Measurements from ENCODE around the gene PAN2. TPM values are rescaled to one million over a fixed set of nuclear protein-coding genes. Genes with fewer than 3 reads are reported as not detected.

Gene PAN2
- total RNA-seq, 4 donors from 2014 or later: 14.1 to 34.5 (median 24.4) TPM

DNA sequence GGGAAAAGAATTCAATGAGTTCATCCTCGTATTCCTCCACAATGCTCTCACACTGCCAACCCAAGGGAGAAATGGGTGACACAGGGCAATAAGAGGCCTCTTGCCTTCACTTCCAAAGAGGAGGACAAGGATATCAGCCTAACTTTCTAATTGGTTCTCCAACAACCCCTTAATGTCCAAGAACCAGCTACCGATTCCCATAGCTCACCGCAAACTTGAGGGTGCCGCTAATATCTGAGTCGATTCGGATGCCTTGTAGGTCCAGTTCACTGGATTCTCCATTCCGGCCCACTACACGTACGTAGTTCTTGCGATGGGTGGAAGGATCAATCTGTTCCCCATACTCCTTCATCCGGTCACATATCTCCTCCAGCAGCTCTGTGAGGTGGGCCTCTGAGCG is 22.8 kb downstream of the PAN2 start:
- no peak for TF ChIP-seq POLR2A (IDR thresholded peaks at IDR 0.05; ENCODE audit: low read depth)
- TF ChIP-seq, protein P1, sequence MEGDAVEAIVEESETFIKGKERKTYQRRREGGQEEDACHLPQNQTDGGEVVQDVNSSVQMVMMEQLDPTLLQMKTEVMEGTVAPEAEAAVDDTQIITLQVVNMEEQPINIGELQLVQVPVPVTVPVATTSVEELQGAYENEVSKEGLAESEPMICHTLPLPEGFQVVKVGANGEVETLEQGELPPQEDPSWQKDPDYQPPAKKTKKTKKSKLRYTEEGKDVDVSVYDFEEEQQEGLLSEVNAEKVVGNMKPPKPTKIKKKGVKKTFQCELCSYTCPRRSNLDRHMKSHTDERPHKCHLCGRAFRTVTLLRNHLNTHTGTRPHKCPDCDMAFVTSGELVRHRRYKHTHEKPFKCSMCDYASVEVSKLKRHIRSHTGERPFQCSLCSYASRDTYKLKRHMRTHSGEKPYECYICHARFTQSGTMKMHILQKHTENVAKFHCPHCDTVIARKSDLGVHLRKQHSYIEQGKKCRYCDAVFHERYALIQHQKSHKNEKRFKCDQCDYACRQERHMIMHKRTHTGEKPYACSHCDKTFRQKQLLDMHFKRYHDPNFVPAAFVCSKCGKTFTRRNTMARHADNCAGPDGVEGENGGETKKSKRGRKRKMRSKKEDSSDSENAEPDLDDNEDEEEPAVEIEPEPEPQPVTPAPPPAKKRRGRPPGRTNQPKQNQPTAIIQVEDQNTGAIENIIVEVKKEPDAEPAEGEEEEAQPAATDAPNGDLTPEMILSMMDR (IDR thresholded peaks at IDR 0.05): no peak
- TF ChIP-seq POLR2AphosphoS5 (IDR thresholded peaks at IDR 0.05): no peak
- TF ChIP-seq EP300 (IDR thresholded peaks at IDR 0.05): no peak
- Histone ChIP-seq H3K4me1 (peaks cover 9 to 14% (median 11%) of the 10 kb centered on the region in 4 donors), H3K36me3 (peaks cover 5 to 79% (median 63%) of the 10 kb centered on the region in 4 donors), H3K27me3 (no peaks in the 10 kb centered on the region), H3K27ac (replicated peaks in 1 of 4) (no peak overlapping the region), H3K4me3 (no peak overlapping the region), H3K9me3 (no peaks in the 10 kb centered on the region)
- no peak for DNase-seq (ENCODE audit: extremely low spot score)
- WGBS: 93% methylated on average over 12 of the region's 12 CpGs
- intact Hi-C loops (cut with DNase I): no loop called here

DNA sequence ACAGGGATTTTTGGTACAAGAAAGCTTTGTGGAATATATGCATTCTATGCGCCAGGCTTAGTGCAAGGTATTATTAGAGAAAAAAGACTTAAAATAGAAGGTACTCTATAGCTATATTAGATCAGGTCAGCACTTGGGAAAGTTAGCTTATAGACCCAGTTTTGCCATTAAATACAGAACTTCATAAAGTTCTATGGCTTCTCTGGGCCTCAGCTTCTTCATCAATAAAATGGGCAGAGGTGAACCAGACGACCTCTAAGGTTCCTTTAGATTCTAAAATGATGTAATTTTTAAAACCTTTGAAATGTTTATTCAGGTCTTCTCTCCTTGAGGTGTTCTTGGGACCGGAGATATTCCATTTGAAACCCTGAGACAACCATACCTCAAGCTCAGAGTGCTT is 25.1 kb downstream of the PAN2 start:
- H3K4me3 ChIP-seq: no peak overlapping the region
- TF ChIP-seq POLR2A (IDR thresholded peaks at IDR 0.05; ENCODE audit: low read depth) (no peak), EP300 (IDR thresholded peaks at IDR 0.05) (no peak), POLR2AphosphoS5 (IDR thresholded peaks at IDR 0.05) (no peak)
- TF ChIP-seq, protein P1 (IDR thresholded peaks at IDR 0.05): no peak
- no peaks in the 10 kb centered on the region for H3K27me3 ChIP-seq
- no peak overlapping the region for H3K27ac ChIP-seq (replicated peaks in 1 of 4)
- no peak for DNase-seq (ENCODE audit: extremely low spot score)
- no peaks in the 10 kb centered on the region for H3K4me1 ChIP-seq
- no peaks in the 10 kb centered on the region for H3K9me3 ChIP-seq
- peaks cover 5 to 96% (median 71%) of the 10 kb centered on the region in 4 donors for H3K36me3 ChIP-seq
- WGBS: 83% methylated on average over 3 of the region's 3 CpGs
- intact Hi-C loops (cut with DNase I): no loop called here

DNA sequence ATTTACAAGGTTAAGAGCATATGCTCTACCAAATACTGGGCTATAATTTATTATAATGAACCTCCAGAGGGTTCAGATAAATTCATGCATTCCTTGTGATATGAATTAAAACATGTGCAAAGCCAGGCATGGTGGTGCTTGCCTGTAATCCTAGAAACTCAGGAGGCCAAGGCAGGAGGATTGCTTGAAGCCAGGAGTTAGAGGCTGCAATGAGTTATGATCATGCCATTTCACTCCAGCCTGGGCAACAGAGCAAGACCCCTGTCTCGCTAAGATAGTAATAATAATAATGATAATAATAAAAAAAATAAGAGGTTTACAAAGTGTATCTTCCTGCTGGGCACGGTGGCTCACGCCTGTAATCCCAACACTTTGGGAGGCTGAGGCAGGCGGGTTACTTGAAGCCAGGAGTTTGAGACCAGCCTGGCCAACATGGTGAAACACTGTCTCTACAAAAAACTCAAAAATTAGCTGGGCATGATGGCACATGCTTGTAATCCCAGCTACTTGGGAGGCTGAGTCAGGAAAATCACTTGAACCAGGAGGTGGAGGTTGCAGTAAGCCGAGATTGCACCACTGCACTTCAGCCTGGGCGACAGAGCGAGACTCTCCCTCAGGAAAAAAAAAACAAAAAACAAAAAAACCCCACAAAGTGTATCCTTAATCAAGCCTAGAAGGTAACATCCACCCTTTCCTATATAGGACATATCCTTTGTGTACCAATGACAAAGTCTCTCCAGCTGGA is 26.4 kb downstream of the PAN2 start:
- Histone ChIP-seq H3K36me3 (peaks cover 0 to 89% (median 61%) of the 10 kb centered on the region in 4 donors), H3K27ac (replicated peaks in 1 of 4) (no peak overlapping the region), H3K9me3 (no peaks in the 10 kb centered on the region), H3K4me3 (no peak overlapping the region), H3K27me3 (no peaks in the 10 kb centered on the region), H3K4me1 (peaks cover 6 to 7% (median 6%) of the 10 kb centered on the region in 4 donors)
- TF ChIP-seq, protein P1 (IDR thresholded peaks at IDR 0.05): no peak
- TF ChIP-seq POLR2AphosphoS5 (IDR thresholded peaks at IDR 0.05) (no peak), POLR2A (IDR thresholded peaks at IDR 0.05; ENCODE audit: low read depth) (no peak), EP300 (IDR thresholded peaks at IDR 0.05) (no peak)
- no peak for DNase-seq (ENCODE audit: extremely low spot score)
- intact Hi-C loops (cut with DNase I): no loop called here
- 96% methylated on average over 7 of the region's 7 CpGs for WGBS

DNA sequence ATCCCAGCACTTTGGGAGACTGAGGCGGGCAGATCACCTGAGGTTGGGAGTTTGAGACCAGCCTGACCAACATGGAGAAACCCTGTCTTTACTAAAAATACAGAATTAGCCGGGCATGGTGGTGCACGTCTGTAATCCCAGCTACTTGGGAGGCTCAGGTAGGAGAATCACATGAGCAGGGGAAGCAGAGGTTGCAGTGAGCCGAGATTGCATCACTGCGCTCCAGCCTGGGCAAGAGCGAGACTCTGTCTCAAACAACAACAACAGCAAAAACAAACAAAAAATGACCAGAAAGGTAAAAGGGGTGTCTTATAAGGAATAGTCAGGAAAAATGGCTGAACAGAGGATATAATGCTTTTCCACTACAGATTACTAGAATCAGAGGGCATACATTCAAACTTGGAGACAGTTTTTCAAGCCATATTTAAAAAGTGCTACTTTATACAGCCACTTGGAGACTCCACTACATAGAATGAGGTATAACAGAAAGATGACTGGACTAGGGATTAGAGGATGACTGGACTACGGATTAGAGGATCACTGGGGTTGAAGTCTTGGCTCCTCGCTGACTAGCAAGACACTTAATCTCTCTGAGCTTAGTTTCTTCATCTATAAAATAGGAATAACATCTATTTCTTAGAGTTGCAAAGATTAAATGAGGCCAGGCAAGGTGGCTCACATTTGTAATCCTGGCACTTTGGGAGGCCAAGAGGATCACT is 28.8 kb downstream of the PAN2 start:
- peaks cover 0 to 67% (median 44%) of the 10 kb centered on the region in 4 donors for H3K36me3 ChIP-seq
- no peak overlapping the region for H3K4me3 ChIP-seq

More for the DNA sequence above, 28.8 kb downstream of the PAN2 start:
- Histone ChIP-seq H3K9me3 (no peaks in the 10 kb centered on the region), H3K27ac (replicated peaks in 1 of 4) (no peak overlapping the region), H3K27me3 (no peaks in the 10 kb centered on the region), H3K4me1 (peaks cover 21 to 26% (median 25%) of the 10 kb centered on the region in 4 donors)
- WGBS: 91% methylated on average over 8 of the region's 8 CpGs
- intact Hi-C loops (cut with DNase I): no loop called here
- TF ChIP-seq POLR2AphosphoS5 (IDR thresholded peaks at IDR 0.05): no peak
- TF ChIP-seq POLR2A (IDR thresholded peaks at IDR 0.05; ENCODE audit: low read depth): no peak
- TF ChIP-seq, protein P1 (IDR thresholded peaks at IDR 0.05): no peak
- no peak for TF ChIP-seq EP300 (IDR thresholded peaks at IDR 0.05)
- no peak for DNase-seq (ENCODE audit: extremely low spot score)

All from esophagus muscularis mucosa (tissue), 4 donors.